Omental fat pad (tissue), 4 donors: Measurements from ENCODE around the gene SNX3. TPM values are rescaled to one million over a fixed set of nuclear protein-coding genes. Genes with fewer than 3 reads are reported as not detected.
"Not testable (repeated sequence)": the region's sequence is repeated elsewhere in the genome, so short reads cannot be mapped to it uniquely, and the experiment has no call there.

Source experiments
- ATAC-seq: fragments of 150-250 bp; one replicate; pipeline ENCODE4 v1.9.1; 2016; ENCODE audit warnings: mild to moderate bottlenecking, moderate library complexity; ENCODE audit not compliant: low FRiP score
- DNase-seq: peaks from one replicate; pipeline ENCODE4 v3.0.0-alpha.2; 2019; ENCODE audit warnings: low spot score
- CTCF ChIP-seq, 3 donors: fragments of 450-650 bp; IDR thresholded peaks; one replicate each; pipeline ENCODE4 v1.5.1; 2016 to 2017; ENCODE audit warnings: antibody characterized with exemption in 3 of 3, mild to moderate bottlenecking in 3 of 3, moderate library complexity in 2 of 3
- total RNA-seq, 4 donors: library from RNA; depleted of rRNA; stranded (reverse); fragments of >200 nt; gene quantifications; one replicate each; pipeline ENCODE4 v1.1.0, GENCODE V29; 2016

The SNX3 gene
- total RNA-seq: 100 to 1,000 TPM; 136 to 245 (median 202) TPM

DNA sequence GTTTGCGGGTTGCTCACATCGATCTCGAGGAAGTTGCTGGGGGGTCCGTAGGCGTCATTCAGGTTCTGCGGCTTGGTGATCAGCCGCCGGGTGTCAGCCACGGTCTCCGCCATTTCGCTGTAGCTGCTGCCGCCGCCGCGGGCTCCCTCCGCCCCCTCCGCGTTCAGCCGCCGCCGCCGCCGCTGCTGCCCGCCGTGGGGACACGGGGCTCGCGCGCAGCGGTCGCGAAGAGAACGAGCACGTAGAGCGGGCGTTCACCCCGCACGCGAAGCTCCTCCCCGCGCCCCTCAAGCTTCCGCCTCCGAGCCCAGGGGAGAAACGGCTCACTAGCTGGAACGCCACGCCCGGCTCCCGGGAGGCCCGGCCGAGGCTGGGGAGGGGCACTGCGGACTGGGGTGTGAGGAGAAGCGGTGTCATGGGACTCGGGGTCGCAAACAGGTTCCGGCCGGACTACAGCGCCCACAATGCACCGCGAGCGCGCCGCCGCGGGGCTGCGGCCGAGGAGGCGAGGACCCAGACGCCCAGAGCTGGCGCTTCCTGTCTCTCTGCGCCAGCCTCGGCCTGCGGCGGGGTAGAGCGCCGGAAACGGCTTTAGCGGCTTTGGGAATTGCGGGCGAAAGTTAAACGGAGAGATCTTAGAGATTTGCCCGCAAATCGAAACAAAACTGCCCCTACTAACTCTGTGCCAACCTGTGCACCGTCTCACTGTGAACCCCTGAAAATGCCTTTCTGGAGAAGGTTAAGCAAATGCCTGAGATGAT is at the start of gene SNX3:
TSS of gene SNX3 (minus strand) at position 232 of the 761 bp plus-strand sequence. CDS start at position 113, 119 bp downstream.
- DNase-seq (peak; percentile 74), ATAC-seq (peak; percentile 99)
- TF ChIP-seq CTCF (IDR thresholded peaks at IDR 0.05): no peak

GRCh38 chr6:108309844-108310243 is 49.0 kb upstream of the SNX3 start:
- DNase-seq: no peak
- ATAC-seq: no peak
- TF ChIP-seq CTCF (IDR thresholded peaks at IDR 0.05): no peak

GRCh38 chr6:108308641-108309040 is 47.8 kb upstream of the SNX3 start:
- not testable (repeated sequence) for ATAC-seq, DNase-seq

DNA sequence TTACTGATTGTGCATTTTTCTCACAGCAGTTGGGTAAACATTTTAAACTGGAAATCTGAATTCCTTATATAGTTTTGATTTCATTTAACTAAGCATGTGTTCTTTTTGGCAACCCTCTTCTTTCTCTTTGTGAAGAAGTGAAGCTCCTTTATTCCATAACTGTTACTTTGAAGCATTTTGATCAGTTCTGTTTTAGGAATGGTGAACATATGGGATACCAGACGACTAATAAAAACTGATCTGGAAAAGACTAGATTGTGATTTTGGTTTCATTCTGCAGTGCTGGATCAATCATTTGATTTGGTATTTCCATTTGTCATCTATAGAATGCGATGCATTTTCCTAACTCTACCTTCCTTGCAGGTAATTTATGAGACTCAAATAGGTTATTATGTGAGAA is 43.8 kb upstream of the SNX3 start:
- TF ChIP-seq CTCF (IDR thresholded peaks at IDR 0.05): no peak
- ATAC-seq: no peak
- DNase-seq: no peak

DNA sequence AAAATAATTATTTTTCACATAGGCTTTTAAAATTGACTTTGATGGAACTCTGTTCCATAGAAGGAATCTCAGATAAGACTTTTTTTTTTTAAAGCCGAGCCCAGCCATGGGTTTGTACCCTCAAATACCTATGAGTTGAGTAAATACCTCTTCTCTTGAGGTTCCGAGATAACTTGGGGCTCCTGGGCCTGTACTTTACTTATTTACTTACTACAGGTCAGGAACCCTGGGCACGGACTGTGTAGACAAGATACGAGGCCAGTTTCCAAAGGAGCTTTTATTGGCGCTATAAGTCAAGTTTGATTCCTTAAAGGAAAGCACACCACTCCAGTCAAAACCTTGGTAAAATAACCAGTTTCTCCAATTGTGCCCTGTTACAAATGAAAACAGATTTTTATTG is 41.5 kb upstream of the SNX3 start:
- no peak for TF ChIP-seq CTCF (IDR thresholded peaks at IDR 0.05)
- no peak for DNase-seq
- ATAC-seq: no peak

DNA sequence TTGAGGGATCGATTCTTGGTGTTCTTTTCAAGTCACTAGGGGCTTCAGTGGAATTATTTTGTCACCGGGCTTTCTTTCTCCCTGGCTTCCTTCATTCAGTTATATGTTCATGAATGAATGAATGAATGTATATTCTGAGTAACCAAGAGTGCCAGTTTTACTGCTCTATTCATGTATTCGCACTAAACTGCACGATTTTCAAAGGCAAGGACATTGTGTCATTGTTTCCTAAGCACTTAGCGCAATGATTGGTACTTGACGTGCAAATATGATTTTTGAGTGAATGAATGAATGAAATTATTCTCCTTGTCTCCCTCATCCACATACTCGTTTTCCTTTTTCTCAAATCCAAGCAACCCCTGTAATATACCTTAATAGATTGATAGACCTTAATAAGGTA is 34.8 kb upstream of the SNX3 start:
- TF ChIP-seq CTCF (IDR thresholded peaks at IDR 0.05): no peak
- DNase-seq (no peak), ATAC-seq (no peak)

- ATAC-seq (peak; percentile 99), DNase-seq (peak; percentile 79)
- TF ChIP-seq CTCF (IDR thresholded peaks at IDR 0.05): no peak
These were observed 34.1 kb upstream of the SNX3 start, which contains the start of gene AFG1L for GRCh38 chr6:108294727-108295625. TSS of gene AFG1L (plus strand) at chr6:108295054. CDS start at chr6:108295080, 26 bp downstream.
